Activated B cell treated with CpG ODN at 0.5 μM for 24 hours (primary cell): Measurements from ENCODE around the gene FGFRL1. TPM values are rescaled to one million over a fixed set of nuclear protein-coding genes. Genes with fewer than 3 reads are reported as not detected.

ENCODE experiments used
- ATAC-seq: fragments of 200-7000 bp; cut with Tn5 transposase; one replicate; pipeline ENCODE4 v1.10.0; 2021; ENCODE audit warnings: low read depth, mild to moderate bottlenecking, moderate library complexity
- CTCF ChIA-PET: fragments of 350-600 bp; sonication (Branson Sonifier 250); formaldehyde crosslinking; loops from one replicate; lab custom pipeline; 2021; ENCODE audit warnings: antibody characterized with exemption; lab: Charles Lee
- POLR2A ChIA-PET: fragments of 350-600 bp; sonication (Branson Sonifier 250); formaldehyde crosslinking; loops from one replicate; lab custom pipeline; 2021; ENCODE audit warnings: antibody characterized with exemption; lab: Charles Lee
- DNase-seq: peaks from one replicate; pipeline ENCODE4 v3.0.0; 2022
- H3K27ac Mint-ChIP-seq: one replicate; pipeline ENCODE4 v1.8.0; 2020; ENCODE audit warnings: mixed read lengths
- H3K27me3 Mint-ChIP-seq: one replicate; pipeline ENCODE4 v1.8.0; 2021; ENCODE audit warnings: mixed read lengths
- H3K36me3 Mint-ChIP-seq: one replicate; pipeline ENCODE4 v1.8.0; 2021; ENCODE audit warnings: low read depth, mixed read lengths
- H3K4me1 Mint-ChIP-seq: one replicate; pipeline ENCODE4 v1.8.0; 2021; ENCODE audit warnings: mixed read lengths
- H3K4me3 Mint-ChIP-seq: one replicate; pipeline ENCODE4 v1.8.0; 2020; ENCODE audit warnings: mild to moderate bottlenecking, mixed read lengths
- H3K9me3 Mint-ChIP-seq: one replicate; pipeline ENCODE4 v1.8.0; 2020; ENCODE audit warnings: mixed read lengths
- intact Hi-C: fragments of 100-400 bp; cut with micrococcal nuclease; formaldehyde crosslinking; loops from one replicate; pipeline ENCODE4 v1.15.1; 2024
- total RNA-seq: library from RNA; stranded (reverse); gene quantifications from 2 replicates; pipeline ENCODE4 v1.2.3, GENCODE V29; 2022
- TF ChIP-seq, protein P1 (sequence below): fragments of 200-600 bp; IDR thresholded peaks from one replicate; pipeline ENCODE4 v1.8.0; 2022; ENCODE audit warnings: antibody characterized with exemption, mild to moderate bottlenecking

Gene FGFRL1
- total RNA-seq, 1 donor from 2014 or later, result 5.6 TPM

GRCh38 chr4:1004071-1004418 is 7.4 kb upstream of the FGFRL1 start:
- ATAC-seq (no peak), DNase-seq (no peak)
- Mint-ChIP-seq H3K27me3 (peaks cover 35% of the 10 kb centered on the region), H3K36me3 (no peaks in the 10 kb centered on the region), H3K27ac (no peak overlapping the region), H3K4me3 (no peak overlapping the region), H3K4me1 (peaks cover 22% of the 10 kb centered on the region), H3K9me3 (no peaks in the 10 kb centered on the region)
- TF ChIP-seq, protein P1, sequence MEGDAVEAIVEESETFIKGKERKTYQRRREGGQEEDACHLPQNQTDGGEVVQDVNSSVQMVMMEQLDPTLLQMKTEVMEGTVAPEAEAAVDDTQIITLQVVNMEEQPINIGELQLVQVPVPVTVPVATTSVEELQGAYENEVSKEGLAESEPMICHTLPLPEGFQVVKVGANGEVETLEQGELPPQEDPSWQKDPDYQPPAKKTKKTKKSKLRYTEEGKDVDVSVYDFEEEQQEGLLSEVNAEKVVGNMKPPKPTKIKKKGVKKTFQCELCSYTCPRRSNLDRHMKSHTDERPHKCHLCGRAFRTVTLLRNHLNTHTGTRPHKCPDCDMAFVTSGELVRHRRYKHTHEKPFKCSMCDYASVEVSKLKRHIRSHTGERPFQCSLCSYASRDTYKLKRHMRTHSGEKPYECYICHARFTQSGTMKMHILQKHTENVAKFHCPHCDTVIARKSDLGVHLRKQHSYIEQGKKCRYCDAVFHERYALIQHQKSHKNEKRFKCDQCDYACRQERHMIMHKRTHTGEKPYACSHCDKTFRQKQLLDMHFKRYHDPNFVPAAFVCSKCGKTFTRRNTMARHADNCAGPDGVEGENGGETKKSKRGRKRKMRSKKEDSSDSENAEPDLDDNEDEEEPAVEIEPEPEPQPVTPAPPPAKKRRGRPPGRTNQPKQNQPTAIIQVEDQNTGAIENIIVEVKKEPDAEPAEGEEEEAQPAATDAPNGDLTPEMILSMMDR, result no peak
- intact Hi-C loops, result no loop called here
- POLR2A ChIA-PET, result no interaction called here
- CTCF ChIA-PET, result no interaction called here

DNA sequence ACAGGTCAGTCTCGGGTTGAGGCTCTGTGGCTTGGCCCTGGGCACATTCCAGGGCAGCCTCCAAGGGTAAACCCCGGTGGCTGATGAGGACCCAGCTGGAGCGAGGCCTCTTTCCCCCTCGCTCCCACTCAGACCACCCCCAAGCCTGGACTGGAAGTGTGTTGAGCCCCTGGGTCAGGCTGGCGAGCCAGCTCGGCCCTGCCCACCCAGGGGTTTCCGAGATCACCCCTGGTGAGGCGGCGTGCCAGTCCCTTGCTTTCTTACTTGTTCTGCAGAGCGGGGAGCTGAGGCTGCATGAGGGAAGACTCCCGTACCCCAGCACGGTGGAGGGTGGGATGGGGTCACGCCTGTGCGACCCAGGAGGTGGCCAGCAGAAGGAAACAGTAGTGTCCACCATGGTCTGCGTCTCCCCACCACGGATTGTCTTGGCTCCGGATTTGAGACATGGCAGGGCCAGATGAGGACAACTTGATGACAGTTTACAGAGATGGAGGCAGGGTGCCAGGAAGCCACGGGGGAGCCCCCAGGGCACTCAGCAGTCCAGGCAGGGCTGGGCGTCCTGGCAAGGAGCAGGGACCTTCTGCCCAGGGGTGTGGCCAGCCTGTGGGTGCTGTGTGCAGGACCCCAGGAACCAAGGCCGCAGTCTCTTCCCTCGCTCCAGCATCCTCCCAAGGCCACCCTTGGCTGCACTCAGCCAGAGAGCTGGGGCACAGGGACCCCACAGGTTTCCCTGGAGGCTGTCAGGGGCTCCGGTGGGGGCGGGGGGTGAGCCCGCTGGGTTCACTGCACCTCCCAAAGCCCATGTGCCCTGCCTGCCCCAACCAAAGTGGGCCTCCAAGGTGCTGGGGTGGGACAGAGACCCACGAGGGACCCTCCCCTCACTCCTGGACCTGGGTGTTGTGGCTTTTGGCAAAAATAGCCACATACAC is 6.6 kb upstream of the FGFRL1 start:
- intact Hi-C loops, result loop anchor here (5.0 kb wide), 1 partner anchor 263 kb away; no protein-coding TSS in a partner anchor
- Mint-ChIP-seq H3K27me3 (peaks cover 33% of the 10 kb centered on the region), H3K4me1 (peaks cover 19% of the 10 kb centered on the region), H3K9me3 (no peaks in the 10 kb centered on the region), H3K36me3 (peaks cover under 1% of the 10 kb centered on the region), H3K4me3 (no peak overlapping the region), H3K27ac (no peak overlapping the region)
- ATAC-seq (no peak), DNase-seq (no peak)
- TF ChIP-seq, protein P1, result no peak
- CTCF ChIA-PET, result no interaction called here
- POLR2A ChIA-PET, result no interaction called here

DNA sequence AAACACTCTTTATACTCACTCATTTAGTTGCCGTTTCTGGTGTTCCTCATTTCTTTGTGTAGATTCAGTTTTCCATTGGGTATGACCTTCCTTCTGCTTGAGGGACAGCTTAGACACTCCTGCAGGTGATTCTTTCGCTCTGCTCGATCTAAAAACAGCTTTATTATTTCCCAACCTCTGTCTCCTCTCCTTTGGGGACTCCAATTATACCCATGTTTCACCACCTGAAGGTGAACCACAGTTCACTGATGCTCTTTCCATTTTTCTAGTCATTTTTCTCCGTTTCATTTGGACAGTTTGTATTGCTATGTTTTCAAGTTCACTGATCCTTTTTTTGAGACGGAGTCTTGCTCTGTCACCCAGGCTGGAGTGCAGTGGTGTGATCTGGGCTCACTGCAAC is 4.6 kb upstream of the FGFRL1 start:
- H3K9me3 Mint-ChIP-seq, result no peaks in the 10 kb centered on the region
- H3K27ac Mint-ChIP-seq, result no peak overlapping the region
- CTCF ChIA-PET, result no interaction called here
- H3K4me3 Mint-ChIP-seq, result no peak overlapping the region
- intact Hi-C loops, result loop anchor here (5.0 kb wide), 1 partner anchor 265 kb away; no protein-coding TSS in a partner anchor
- peaks cover 31% of the 10 kb centered on the region for H3K27me3 Mint-ChIP-seq
- peaks cover 17% of the 10 kb centered on the region for H3K4me1 Mint-ChIP-seq
- TF ChIP-seq, protein P1, result no peak
- POLR2A ChIA-PET, result no interaction called here
- ATAC-seq (no peak), DNase-seq (no peak)
- H3K36me3 Mint-ChIP-seq, result peaks cover 1% of the 10 kb centered on the region

DNA sequence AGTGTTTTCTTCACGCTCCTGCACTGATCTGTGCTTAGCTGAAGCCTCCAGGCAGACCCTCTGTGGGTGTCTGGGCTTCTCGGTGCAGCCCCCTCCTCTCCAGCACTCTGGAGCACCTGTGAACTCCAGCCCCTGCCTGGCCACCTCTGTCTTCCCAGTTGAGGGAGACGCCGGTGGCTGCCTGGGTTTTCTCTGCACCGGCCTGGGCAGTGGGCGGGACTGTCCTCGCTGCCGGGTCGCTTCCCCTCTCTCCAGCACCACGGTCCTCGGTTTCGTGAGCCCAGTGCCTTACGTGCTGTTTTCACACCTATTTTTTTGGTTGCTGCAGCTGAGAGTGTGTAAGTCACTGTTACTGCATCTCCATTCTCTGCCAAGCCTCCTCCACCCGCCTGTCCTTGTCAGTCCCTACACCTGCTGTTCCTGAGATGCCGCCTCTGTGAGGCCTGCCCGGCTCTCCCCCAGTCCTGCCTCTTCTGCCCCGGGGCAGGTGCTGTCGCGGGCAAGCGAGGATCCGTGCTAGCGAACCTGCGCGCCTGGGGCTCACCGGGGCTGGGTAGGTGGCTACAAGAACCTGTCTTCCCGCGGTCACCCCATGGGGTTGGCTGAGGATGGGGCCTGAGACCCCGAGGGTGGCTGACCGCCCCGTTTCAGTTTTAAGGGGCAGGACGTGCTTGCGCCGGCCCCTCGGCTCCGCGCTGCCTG is 2.4 kb upstream of the FGFRL1 start:
- ATAC-seq, result no peak
- Mint-ChIP-seq H3K36me3 (peaks cover 1% of the 10 kb centered on the region), H3K4me1 (peaks cover 15% of the 10 kb centered on the region), H3K4me3 (peak overlapping the region; percentile 82), H3K9me3 (no peaks in the 10 kb centered on the region), H3K27ac (no peak overlapping the region), H3K27me3 (peaks cover 27% of the 10 kb centered on the region)
- ChIA-PET CTCF (interaction anchor here (1.4 kb wide), 1 partner anchor 22 kb away, joined by 3 read pairs; the partner anchor contains the start of gene IDUA), POLR2A (interaction anchor here (1.6 kb wide), 1 partner anchor 73 kb away, joined by 3 read pairs; no protein-coding TSS in a partner anchor)
- intact Hi-C loops, result loop anchor here (2.0 to 5.0 kb wide), 3 partner anchors 48 to 267 kb away; partner anchors contain the start of gene CTBP1
- peak; percentile 50 for DNase-seq
- TF ChIP-seq, protein P1, result no peak
